H9 (cell line): ENCODE results near the gene CRPPA. TPM values are rescaled to one million over a fixed set of nuclear protein-coding genes. Genes with fewer than 3 reads are reported as not detected.

Source experiments
- DNase-seq: peaks from one replicate; pipeline ENCODE4 v3.0.0-alpha.2; 2017
- H2AFZ ChIP-seq: one replicate; pipeline ENCODE4 v1.6.1; 2013; ENCODE audit warnings: mild to moderate bottlenecking, low read length, control low read depth, moderate library complexity
- H2AK5ac ChIP-seq: 2 replicates; pipeline ENCODE4 v1.6.1; 2013; ENCODE audit warnings: low read length, control low read depth, mixed read lengths; ENCODE audit not compliant: insufficient read length
- H2BK120ac ChIP-seq: one replicate; pipeline ENCODE4 v1.6.1; 2013; ENCODE audit warnings: low read depth, mild to moderate bottlenecking, low read length, control low read depth, inconsistent platforms; ENCODE audit not compliant: poor library complexity, severe bottlenecking
- H2BK12ac ChIP-seq: 2 replicates; pipeline ENCODE4 v1.6.1; 2013; ENCODE audit warnings: low read length, control low read depth, mixed read lengths, low read depth; ENCODE audit not compliant: insufficient read length
- H2BK15ac ChIP-seq: 2 replicates; pipeline ENCODE4 v1.6.1; 2013; ENCODE audit warnings: low read depth, low read length, control low read depth
- H2BK20ac ChIP-seq: one replicate; pipeline ENCODE4 v1.6.1; 2013; ENCODE audit warnings: low read depth, mild to moderate bottlenecking, low read length, control low read depth, inconsistent platforms; ENCODE audit not compliant: poor library complexity, severe bottlenecking
- H2BK5ac ChIP-seq: 2 replicates; pipeline ENCODE4 v1.6.1; 2013; ENCODE audit warnings: low read length, control low read depth, mixed read lengths; ENCODE audit not compliant: insufficient read length
- H3K14ac ChIP-seq: 2 replicates; pipeline ENCODE4 v1.6.1; 2013; ENCODE audit warnings: low read length, control low read depth; ENCODE audit not compliant: insufficient read depth
- H3K18ac ChIP-seq: 2 replicates; pipeline ENCODE4 v1.6.1; 2013; ENCODE audit warnings: low read depth, mild to moderate bottlenecking, mixed read lengths, low read length, control low read depth; ENCODE audit not compliant: insufficient read length
- H3K23ac ChIP-seq: 2 replicates; pipeline ENCODE4 v1.6.1; 2013; ENCODE audit warnings: low read length, control low read depth, mixed read lengths, low read depth; ENCODE audit not compliant: insufficient read length
- H3K23me2 ChIP-seq: 2 replicates; pipeline ENCODE4 v1.6.1; 2013; ENCODE audit warnings: low read depth, mild to moderate bottlenecking, mixed read lengths, low read length, control low read depth; ENCODE audit not compliant: insufficient read length, poor library complexity, severe bottlenecking
- H3K27ac ChIP-seq: 2 replicates; pipeline ENCODE4 v1.5.1; 2013; ENCODE audit warnings: low read length, control low read depth, mixed read lengths, low read depth; ENCODE audit not compliant: insufficient read length
- H3K27me3 ChIP-seq: 2 replicates; pipeline ENCODE4 v1.6.1; 2013; ENCODE audit warnings: low read length, control low read depth, inconsistent platforms; ENCODE audit not compliant: insufficient read depth
- H3K4ac ChIP-seq: 2 replicates; pipeline ENCODE4 v1.6.1; 2013; ENCODE audit warnings: low read depth, mild to moderate bottlenecking, control low read depth, inconsistent platforms, low read length, moderate library complexity
- H3K4me1 ChIP-seq: 2 replicates; pipeline ENCODE4 v1.6.1; 2013; ENCODE audit warnings: low read length, control low read depth, inconsistent platforms; ENCODE audit not compliant: insufficient read depth
- H3K4me2 ChIP-seq: 2 replicates; pipeline ENCODE4 v1.6.1; 2013; ENCODE audit warnings: low read length, control low read depth, mixed read lengths; ENCODE audit not compliant: insufficient read length, insufficient read depth
- H3K56ac ChIP-seq: 2 replicates; pipeline ENCODE4 v1.6.1; 2013; ENCODE audit warnings: low read depth, mild to moderate bottlenecking, mixed read lengths, low read length, control low read depth; ENCODE audit not compliant: insufficient read length
- H3K79me1 ChIP-seq: 2 replicates; pipeline ENCODE4 v1.6.1; 2013; ENCODE audit warnings: low read depth, mild to moderate bottlenecking, moderate library complexity, low read length, control low read depth, inconsistent platforms; ENCODE audit not compliant: insufficient read depth, poor library complexity, severe bottlenecking
- H3K79me2 ChIP-seq: 2 replicates; pipeline ENCODE4 v1.6.1; 2013; ENCODE audit warnings: low read length, control low read depth, inconsistent platforms; ENCODE audit not compliant: insufficient read depth
- H3K9ac ChIP-seq: 2 replicates; pipeline ENCODE4 v1.6.1; 2013; ENCODE audit warnings: low read length, control low read depth, mixed read lengths; ENCODE audit not compliant: insufficient read length; ENCODE audit errors: extremely low read depth
- H3K9me3 ChIP-seq: one replicate; pipeline ENCODE4 v1.6.1; 2013; ENCODE audit warnings: low read depth, low read length, inconsistent platforms; ENCODE audit not compliant: control insufficient read depth
- H3T11ph ChIP-seq: one replicate; pipeline ENCODE4 v1.6.1; 2013; ENCODE audit warnings: mild to moderate bottlenecking, low read length, control low read depth, inconsistent platforms
- H4K20me1 ChIP-seq: one replicate; pipeline ENCODE4 v1.6.1; 2013; ENCODE audit not compliant: control insufficient read depth, insufficient read length, insufficient read depth
- H4K5ac ChIP-seq: 2 replicates; pipeline ENCODE4 v1.6.1; 2013; ENCODE audit warnings: low read depth, mild to moderate bottlenecking, mixed read lengths, low read length, control low read depth; ENCODE audit not compliant: insufficient read length
- H4K8ac ChIP-seq: replicated peaks from 2 replicates; pipeline ENCODE4 v1.6.1; 2013; ENCODE audit warnings: low read length, control low read depth, mixed read lengths, low read depth; ENCODE audit not compliant: insufficient read length
- H4K91ac ChIP-seq: 2 replicates; pipeline ENCODE4 v1.6.1; 2013; ENCODE audit warnings: low read depth, mild to moderate bottlenecking, moderate library complexity, mixed read lengths, low read length, control low read depth; ENCODE audit not compliant: insufficient read length
- H3K27ac Mint-ChIP-seq, 3 experiments: 2 replicates in 2 of 3; 3 replicates in 1 of 3; pipeline ENCODE4 v1.8.0; 2020 to 2021; ENCODE audit warnings: mixed read lengths in 3 of 3, mild to moderate bottlenecking in 1 of 3, moderate library complexity in 1 of 3
- H3K27me3 Mint-ChIP-seq: 2 replicates; pipeline ENCODE4 v1.8.0; 2021; ENCODE audit warnings: low read depth, mild to moderate bottlenecking, moderate library complexity, mixed read lengths
- H3K36me3 Mint-ChIP-seq, 3 experiments: 2 replicates in 2 of 3; 3 replicates in 1 of 3; pipeline ENCODE4 v1.8.0; 2020 to 2021; ENCODE audit warnings: low read depth in 3 of 3, mixed read lengths in 3 of 3; ENCODE audit not compliant: insufficient read depth in 1 of 3
- H3K4me1 Mint-ChIP-seq, 2 experiments: 2 replicates each; pipeline ENCODE4 v1.8.0; 2020; ENCODE audit warnings: mixed read lengths in 2 of 2
- H3K4me3 Mint-ChIP-seq, 2 experiments: 2 replicates in 1 of 2; 3 replicates in 1 of 2; pipeline ENCODE4 v1.8.0; 2020 to 2021; ENCODE audit warnings: mild to moderate bottlenecking in 2 of 2, mixed read lengths in 2 of 2, moderate library complexity in 1 of 2
- H3K9me3 Mint-ChIP-seq, 2 experiments: 2 replicates in 1 of 2; 3 replicates in 1 of 2; pipeline ENCODE4 v1.8.0; 2020; ENCODE audit warnings: mild to moderate bottlenecking in 2 of 2, mixed read lengths in 2 of 2, moderate library complexity in 1 of 2
- WGBS: extraction: QIAGEN DNeasy Blood & Tissue Kit; methylation state at CpG from one replicate; pipeline ENCODE4 v1.1.7; 2013; ENCODE audit warnings: missing lambda C conversion rate, low lambda C conversion rate, mixed read lengths; ENCODE audit not compliant: insufficient read length; ENCODE audit errors: extremely low coverage; 5-methylcytosine and 5-hydroxymethylcytosine counted together
- total RNA-seq: library from RNA; stranded (reverse); gene quantifications from 2 replicates; pipeline ENCODE4 v1.2.1, GENCODE V29; 2021
- TF ChIP-seq, protein P1 (sequence below): fragments of 200-600 bp; sonication (generic); conservative IDR thresholded peaks from 3 replicates; pipeline ENCODE4 v1.8.0; 2021; ENCODE audit warnings: antibody characterized with exemption, mild to moderate bottlenecking

The CRPPA gene
- total RNA-seq, 1 experiment from 2014 or later, result 1.9 TPM

DNA sequence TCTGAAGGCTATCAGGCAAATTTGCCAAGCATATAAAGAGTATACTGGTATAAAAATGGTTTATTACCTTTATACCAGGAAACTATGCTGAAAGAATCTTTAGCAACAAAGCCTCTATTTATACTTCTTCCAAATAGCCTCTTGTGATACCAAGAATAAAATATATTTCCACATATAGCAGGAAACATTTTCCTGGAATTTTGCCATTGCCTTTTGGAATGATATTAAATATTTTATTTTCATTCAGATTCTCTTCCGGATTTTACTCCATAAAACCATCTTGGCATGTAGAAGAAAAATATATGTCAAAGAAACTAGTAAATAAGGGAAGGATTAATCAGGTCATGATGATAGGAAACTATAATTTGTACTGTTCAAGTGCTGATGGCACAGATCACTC is 26.5 kb upstream of the CRPPA start:
- no peaks in the 10 kb centered on the region for H3K4me1 Mint-ChIP-seq
- Histone ChIP-seq H3K4me2 (no peak overlapping the region), H4K91ac (no peak overlapping the region), H3K9me3 (no peaks in the 10 kb centered on the region), H2BK20ac (no peak overlapping the region), H2BK12ac (no peak overlapping the region), H3K9ac (no peak overlapping the region), H3K18ac (no peak overlapping the region), H3K4me1 (no peaks in the 10 kb centered on the region), H4K20me1 (no peaks in the 10 kb centered on the region), H3K27me3 (no peaks in the 10 kb centered on the region), H3K27ac (no peak overlapping the region), H3K79me1 (no peaks in the 10 kb centered on the region), H3K14ac (no peak overlapping the region), H3K23ac (no peak overlapping the region), H3T11ph (no peak overlapping the region), H2BK15ac (no peak overlapping the region), H3K56ac (no peak overlapping the region), H2AK5ac (no peak overlapping the region), H4K5ac (no peak overlapping the region), H2AFZ (no peak overlapping the region), H2BK120ac (no peak overlapping the region), H3K4ac (no peak overlapping the region), H3K23me2 (no peaks in the 10 kb centered on the region), H4K8ac (no peak overlapping the region), H2BK5ac (no peak overlapping the region), H3K79me2 (no peaks in the 10 kb centered on the region)
- no CpG with 5 or more reads among the region's 1 CpG for WGBS
- H3K36me3 Mint-ChIP-seq, result no peaks in the 10 kb centered on the region
- H3K9me3 Mint-ChIP-seq, result no peaks in the 10 kb centered on the region
- no peaks in the 10 kb centered on the region for H3K27me3 Mint-ChIP-seq
- TF ChIP-seq, protein P1, sequence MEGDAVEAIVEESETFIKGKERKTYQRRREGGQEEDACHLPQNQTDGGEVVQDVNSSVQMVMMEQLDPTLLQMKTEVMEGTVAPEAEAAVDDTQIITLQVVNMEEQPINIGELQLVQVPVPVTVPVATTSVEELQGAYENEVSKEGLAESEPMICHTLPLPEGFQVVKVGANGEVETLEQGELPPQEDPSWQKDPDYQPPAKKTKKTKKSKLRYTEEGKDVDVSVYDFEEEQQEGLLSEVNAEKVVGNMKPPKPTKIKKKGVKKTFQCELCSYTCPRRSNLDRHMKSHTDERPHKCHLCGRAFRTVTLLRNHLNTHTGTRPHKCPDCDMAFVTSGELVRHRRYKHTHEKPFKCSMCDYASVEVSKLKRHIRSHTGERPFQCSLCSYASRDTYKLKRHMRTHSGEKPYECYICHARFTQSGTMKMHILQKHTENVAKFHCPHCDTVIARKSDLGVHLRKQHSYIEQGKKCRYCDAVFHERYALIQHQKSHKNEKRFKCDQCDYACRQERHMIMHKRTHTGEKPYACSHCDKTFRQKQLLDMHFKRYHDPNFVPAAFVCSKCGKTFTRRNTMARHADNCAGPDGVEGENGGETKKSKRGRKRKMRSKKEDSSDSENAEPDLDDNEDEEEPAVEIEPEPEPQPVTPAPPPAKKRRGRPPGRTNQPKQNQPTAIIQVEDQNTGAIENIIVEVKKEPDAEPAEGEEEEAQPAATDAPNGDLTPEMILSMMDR, result no peak
- H3K27ac Mint-ChIP-seq, result no peak overlapping the region
- no peak overlapping the region for H3K4me3 Mint-ChIP-seq
- no peak for DNase-seq
